NCI-H2227 (cell line): ENCODE data around the gene MAP1LC3A.
A peak's percentile ranks its signal among the peaks of the same experiment; 100 is the strongest.
"Not testable (repeated sequence)": the region's sequence is repeated elsewhere in the genome, so short reads cannot be mapped to it uniquely, and the experiment has no call there.

Source experiments
- DNase-seq: peaks from one replicate; lab custom pipeline; 2025; ENCODE audit not compliant: unreplicated experiment; lab: John Stamatoyannopoulos, UW

The MAP1LC3A gene

DNA sequence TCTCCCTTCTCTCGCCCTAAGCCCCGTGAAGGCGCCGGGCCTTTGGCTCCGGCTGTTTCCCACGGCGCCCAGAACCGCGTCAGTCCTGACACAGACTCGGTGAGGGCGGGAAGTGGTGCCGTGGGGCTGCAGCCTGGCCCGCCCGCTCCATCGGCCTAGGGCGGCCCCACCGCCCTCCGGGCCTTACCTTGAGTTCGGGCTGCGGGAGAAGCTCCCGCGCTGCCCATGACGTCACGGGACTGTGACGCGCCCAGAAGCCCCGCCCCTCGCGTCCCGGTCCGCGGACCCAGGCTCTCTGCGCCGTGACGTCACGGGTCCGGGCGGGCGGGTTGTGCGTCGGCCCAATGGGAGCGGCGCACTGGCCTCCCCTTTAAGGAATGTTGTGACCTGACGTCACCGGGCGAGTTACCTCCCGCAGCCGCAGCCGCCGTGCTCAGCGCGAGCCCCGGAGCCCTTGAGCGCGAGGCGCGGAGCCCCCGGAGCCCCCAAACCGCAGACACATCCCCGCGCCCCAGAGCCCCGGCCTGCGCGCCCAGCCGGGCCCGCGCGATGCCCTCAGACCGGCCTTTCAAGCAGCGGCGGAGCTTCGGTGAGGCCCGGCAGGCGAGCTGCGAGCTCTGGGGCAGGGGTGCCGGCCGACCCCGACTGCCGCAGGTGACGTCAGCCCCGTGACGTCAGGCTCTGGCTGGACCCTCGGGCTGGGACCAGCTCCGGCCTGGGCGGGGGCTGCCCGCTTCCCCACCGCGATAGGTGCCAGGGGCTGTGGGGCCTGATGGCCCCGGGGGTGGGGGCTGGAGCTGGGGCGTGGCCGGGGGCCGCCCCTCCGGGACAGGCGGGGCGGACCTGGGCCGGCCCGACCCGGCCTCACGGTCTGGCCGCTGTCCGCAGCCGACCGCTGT, at the start of gene MAP1LC3A:
Gene MAP1LC3A (plus strand): TSS at position 399 of the 899 bp plus-strand sequence. CDS start 151 bp downstream, at position 550.
- DNase-seq: peak; percentile 99

DNA sequence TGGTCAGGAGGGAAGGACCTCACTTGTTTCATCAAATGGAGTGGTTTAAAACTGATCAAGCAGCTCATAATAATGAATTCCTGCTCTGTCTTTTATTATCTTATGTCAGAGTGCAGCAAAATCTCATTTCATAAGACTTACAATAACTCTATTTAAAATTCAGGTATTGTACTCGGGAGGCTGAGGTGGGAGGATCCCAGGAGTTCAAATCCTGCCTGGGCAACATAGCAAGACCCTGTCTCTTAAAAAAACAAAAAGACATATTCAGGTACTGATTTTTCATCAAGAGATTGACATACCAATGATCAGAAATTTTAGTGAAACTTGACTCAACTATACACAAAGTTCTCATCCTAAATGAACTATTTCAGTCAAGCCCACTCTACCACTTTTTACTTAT, 47.9 kb upstream of the MAP1LC3A start:
- no peak for DNase-seq

DNA sequence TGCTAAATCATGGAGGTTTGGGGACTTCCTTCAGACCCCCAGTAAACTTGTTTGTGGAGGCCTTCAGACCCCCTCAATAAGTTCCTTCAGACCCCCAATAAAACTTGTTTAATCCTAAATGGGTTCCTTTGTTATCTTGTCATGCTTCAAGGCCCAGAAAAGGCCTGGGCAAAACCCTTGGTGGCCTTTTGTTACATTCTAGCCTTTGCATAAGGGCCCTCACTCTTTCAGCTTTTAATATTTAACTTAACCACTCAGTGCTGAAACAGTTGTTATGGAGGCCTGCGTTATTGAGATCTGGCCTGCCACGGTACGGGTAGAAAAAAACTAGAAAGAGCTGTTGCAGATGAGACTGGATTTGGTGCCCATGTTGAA, 46.6 kb upstream of the MAP1LC3A start:
- no peak for DNase-seq

DNA sequence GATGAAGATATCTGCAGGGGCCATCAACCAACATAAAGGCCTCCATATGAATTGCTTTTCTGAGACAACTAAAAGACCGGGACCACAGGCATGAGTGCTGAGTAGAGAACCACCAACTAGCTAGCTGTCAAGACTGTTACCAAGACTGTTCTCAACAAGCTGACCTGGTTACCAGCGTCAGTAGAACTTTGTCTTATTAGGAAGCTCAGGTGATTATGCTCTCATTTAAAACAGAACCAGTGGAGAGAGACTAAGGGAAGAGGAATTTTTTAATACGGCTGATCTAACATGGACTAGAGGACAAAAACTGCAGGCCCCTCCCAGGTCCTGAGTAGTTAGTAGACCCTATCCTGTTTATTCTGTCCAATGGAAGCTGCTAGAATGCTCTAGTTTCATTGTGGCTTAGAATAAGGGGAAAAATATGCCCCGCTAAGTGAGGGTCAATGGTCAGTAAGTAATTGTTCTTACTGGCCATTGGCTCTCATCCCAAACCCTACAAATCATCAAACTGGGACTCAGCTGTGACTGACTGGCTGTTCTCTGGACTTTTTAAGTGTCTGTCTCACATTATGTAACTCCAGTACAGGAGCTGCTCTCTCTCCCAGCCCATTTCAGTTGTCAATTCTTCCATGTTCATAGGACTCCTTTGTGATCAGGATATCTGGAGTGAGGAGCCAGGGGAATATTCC, 46.1 kb upstream of the MAP1LC3A start:
- DNase-seq: no peak

DNA sequence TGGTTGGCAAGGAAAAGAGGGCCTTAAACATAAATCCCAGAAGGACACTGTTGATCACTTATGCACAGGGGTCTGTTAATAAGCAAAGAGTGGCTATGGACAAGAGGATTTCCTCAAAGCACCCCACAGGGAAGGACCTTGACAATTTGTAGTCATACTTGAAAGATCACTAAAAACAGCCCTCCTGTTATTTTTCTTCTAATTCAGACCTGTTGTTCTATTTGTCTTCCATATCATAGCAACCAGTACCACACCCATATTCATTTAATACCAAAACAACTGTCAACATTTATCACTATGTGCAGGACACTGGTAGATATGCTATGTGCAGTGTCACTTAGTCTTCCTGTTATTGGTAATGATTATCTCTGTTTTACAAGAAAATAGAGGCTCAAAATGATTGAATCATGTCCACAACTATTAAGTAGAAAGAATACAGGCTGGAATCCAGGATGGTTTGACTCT, 45.5 kb upstream of the MAP1LC3A start:
- no peak for DNase-seq

DNA sequence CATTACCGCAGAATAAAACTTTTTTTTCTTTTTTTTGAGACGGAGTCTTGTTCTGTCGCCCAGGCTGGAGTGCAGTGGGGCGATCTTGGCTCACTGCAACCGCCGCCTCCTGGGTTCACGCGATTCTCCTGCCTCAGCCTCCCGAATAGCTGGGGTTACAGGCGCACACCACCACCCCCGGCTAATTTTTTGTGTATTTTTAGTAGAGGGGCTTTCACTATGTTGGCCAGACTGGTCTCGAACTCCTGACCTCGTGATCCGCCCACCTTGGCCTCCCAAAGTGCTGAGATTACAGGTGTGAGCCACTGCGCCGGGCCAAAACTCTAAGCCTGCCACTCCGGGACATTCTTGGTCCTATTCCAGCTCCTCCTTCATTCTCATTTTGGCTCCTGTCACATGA, 44.5 kb upstream of the MAP1LC3A start:
- DNase-seq: not testable (repeated sequence)

DNA sequence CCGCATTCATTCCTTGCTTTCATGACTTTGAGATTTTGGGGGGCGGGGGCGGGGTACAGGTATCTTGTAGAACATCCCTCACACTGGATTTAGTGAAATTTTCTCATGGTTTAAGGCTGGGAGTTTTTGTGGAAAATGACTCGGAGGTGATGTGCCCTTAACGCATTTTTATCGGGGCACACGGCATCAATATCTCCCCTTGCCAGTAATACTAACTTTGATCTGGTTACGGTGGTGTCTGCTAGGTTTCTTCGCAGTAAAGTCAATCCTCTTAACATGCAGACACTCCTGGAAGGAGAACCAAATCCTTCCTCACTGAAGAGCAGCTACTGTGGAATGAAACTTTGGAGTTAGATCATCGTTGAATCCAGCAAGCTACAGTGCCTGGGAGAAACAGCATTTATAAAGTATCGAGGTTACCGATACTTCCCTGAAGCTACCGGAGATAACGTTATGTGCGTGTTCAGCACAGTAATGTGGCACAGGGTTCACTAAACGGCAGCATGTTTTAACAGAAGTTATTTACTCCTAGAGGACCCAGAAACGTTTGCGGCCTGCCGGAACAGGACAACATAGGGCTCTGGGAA, 43.5 kb upstream of the MAP1LC3A start:
- no peak for DNase-seq

DNA sequence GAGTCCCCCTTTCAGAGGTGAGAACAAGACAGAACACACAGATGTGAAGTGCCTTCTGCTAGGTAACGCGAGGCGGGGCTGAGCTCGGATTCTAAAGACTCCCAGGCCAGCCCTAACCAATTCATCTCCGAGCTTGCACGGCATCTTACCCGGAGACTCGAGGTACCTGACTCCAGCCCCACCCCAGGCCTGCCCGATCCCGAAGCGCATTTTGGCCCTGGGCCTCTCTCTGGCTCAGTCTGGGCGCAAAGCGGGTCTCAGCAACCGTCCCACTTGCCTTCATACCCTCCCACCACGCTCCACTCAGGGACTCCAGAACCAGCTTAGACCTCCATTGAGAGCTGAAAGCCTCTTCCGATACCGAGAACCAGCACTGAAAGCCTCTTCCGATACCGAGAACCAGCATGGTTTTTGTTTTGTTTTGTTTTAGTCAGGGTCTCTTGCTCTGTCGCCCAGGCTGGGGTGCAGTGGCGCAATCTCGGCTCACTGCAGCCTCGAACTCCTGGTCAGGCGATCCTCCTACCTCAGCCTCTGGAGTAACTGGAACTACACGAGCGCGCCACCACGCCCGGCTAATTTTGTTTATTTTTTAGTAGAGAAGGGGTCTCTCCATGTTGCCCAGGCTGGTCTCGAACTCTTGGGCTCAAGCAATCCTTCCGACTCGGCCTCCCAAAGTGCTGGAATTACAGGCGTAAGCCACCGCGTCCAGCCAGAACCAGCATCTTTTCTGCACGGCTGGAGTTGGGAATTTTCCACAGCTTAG, 42.9 kb upstream of the MAP1LC3A start:
- peak; percentile 85 for DNase-seq

DNA sequence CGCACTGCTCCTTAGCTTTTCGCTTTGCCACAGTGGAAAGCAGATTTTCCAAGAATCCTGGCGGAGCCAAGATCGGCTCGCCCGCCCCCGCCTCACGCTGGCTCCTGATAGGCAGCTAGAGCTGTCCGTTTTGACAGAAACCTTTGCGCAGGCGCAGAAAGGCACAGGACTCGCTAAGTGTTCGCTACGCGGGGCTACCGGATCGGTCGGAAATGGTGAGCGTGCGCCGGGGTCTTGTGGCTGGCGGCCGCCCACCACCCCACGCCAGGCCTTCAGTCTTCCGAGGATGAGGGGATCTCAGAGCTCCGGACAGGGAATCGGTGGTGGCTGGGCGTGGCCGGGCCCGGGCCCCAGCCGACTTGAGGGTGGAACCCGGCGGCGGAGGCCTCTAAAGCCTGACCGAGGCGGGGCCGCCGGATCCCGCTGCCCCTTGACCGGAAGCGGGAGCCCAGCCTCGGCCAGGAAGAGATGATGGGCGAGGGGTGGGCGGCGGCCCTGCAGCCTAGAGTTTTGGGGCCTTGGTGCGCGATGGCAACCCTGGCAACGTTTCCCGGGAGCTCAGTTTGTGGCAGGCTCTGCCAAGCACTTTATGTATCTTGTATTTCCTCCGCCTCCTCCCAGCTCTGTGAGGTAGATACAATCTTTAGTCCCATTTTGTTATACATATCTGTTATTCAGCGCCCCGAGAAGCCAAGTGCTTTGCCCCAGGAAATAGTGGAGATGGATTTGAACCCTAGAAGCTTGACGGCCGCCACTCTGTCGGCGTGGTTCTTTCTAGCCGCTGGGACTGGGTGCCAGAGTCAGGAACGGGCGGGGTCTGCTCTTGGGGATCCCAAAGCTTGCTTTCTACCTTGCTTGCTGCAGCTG, 42.0 kb upstream of the MAP1LC3A start, which contains the start of gene DYNLRB1:
Gene DYNLRB1 (plus strand): TSS at position 176 of the 867 bp plus-strand sequence. CDS start 37 bp downstream, at position 213.
- peak; percentile 99 for DNase-seq

DNA sequence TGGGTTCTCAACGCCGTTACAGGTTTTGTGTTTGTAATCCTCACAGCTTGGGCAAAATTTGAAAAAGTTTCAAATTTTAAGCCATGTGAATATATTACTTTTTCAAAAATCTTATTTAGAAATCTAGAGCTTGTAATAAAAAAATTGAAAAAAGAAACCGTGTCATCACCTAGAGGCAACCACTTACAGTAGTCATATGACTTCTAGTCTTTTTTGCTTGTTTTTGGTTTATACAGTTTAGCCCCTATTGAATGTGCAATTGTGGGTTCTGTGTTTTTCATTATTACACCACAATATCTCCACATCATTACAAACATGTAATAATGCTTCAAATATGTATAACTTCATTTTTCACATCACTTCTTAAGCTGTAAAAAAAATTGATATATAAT, 41.4 kb upstream of the MAP1LC3A start:
- DNase-seq: no peak

DNA sequence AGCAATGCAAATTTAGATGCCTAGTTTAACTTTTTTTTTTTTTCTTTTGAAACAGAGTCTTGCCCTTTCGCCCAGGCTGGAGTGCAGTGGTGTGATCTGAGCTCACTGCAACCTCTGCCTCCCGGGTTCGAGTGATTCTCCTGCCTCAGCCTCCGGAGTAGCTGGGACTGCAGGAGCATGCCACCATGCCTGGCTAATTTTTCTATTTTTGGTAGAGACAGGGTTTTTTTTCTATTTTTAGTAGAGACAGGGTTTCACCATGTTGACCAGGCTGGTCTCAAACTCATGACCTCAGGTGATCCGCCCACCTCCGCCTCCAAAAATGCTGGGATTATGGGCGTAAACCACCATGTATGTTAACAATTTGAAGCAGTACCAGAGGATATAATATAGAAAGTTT, 39.7 kb upstream of the MAP1LC3A start:
- DNase-seq: not testable (repeated sequence)

DNA sequence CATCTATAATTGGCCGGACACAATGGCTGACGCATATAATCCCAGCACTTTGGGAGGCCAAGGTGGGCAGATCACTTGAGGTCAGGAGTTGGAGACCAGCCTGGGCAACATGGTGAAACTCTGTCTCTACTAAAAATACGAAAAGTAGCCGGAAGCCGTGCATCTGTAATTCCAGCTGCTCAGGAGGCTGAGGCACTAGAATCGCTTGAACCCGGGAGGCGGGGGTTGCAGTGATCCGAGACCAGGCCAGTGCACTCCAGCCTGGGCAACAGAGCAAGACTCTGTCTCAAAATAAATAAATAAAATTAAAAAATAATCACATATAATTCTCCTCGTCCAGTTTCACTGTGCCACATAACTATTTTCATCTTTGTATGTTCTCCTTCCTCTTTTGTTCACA, 38.7 kb upstream of the MAP1LC3A start:
- DNase-seq: not testable (repeated sequence)

DNA sequence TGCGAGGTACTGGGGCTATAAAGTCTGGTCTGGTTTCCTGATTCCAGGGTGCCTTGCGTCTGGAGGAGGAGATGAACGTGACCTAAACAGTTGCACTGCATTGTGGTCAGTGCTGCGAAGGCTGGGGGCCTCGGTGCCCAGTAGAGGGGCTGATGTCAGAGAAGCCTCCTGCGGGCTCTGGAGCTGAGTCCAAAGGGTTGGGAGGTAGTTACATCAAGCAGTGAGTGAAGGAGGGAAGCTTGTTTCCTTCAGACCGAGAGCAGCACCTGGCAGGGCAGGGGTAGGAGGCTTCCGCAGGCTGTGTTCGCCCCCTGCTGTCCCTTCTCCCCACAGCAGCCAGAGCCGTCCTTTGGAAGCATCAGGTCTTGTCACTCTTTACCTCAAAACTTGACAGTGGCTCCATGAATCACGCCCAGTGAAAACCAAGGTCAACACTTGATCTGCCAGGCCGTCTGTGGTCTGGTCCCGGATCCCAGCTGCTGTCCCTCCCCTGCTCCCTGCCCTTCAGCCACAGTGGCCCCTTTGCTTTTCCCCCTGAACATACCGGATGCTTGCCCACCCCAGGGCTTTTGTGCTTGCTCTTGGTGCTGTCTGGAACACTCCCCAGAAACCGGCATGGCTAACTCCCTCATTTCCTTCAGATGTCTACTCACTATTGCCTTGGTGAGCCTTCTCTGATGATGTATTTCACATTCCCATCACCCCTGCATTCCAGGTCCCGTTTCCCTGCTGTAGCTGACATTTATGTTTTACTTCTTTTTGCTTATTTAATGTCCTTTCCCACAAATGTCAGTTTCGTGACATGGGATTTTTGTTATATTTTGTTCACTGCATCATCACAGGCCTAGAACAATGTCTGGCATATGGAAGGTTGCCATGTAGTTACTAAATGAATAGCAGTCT, 35.3 kb upstream of the MAP1LC3A start:
- DNase-seq: peak; percentile 52

DNA sequence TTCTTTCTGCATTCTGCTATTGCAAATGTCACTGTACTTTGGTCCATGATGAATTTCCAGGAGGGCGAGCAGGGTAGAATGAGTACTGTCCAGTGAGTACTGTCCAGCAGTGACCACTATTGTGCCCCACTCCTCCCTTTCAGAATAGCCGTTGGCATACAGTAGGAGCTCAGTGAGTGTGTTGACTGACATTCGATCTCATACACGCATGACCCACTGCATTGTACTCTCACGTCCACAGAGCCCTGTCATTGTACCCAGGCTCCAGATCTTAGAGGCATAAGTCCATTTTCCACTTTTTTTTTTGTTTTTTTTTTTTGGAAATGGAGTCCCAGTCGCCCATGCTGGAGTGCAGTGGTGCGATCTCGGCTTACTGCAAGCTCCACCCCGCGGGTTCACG, 34.1 kb upstream of the MAP1LC3A start:
- no peak for DNase-seq

DNA sequence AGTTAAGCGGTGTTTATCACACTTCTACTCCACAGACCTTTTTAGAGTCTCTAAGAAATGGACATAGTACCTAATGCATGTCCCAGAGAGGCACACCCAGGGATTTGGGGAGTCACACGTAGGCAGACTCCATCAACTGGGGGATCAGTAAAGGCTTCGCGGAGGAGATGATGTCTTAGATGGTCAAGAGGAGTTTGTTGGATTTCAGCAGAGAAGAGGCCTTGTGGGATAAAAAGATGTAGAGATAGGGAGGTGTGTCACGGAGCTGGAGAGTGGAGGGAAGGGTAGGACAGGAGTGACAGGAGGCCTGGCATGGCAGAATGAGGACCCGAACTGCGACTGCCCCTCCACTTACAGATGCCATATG, 33.2 kb upstream of the MAP1LC3A start:
- no peak for DNase-seq

DNA sequence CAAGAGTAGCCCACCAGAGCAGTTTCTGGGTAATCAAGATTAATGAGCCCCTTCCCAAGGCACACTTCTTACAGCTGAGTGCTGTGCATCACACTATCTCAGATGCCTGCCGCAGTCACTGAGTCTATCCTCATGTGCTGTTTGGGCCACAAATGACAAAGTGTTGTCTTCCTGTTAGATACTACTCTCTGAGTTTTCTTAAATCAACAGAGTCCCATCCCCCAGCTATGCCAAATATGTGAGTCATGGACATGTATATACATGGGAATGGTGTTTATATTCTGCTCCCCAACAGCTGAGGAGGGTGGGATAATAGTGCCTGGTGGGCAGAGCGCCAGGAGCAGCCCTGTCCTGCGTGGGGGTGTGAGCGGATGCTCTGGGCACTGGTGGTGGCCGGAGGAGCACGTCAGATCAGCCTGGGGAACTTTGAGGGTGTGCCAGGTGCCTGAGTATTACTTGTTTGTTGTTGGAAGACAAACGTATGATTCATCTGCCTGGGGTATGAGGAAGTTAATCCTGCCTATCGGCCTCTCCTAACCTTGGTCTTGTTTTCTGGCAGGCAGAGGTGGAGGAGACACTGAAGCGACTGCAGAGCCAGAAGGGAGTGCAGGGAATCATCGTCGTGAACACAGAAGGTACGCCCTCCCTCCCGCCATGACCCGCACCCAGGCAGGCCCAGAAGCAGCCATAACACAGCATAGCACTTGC, 32.7 kb upstream of the MAP1LC3A start:
- DNase-seq: no peak

DNA sequence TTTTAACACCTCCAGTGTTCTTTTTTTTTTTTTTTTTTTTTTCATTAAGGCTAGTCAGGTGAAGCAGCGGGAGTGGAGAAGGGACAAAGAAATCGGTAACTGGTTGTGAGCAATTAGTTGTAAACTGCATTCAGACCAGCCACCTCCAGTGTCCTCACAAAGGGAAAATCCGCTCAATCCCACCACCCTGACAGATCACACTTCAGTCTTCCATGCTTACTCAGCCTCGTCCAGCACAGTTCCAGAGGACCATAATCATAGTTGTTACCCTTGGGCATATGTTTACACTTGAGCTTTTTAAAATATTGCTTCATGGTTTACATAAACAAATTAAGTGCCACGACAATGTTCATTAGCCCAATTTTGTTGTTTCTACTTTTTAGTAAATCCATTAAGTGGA, 32.1 kb upstream of the MAP1LC3A start:
- no peak for DNase-seq

DNA sequence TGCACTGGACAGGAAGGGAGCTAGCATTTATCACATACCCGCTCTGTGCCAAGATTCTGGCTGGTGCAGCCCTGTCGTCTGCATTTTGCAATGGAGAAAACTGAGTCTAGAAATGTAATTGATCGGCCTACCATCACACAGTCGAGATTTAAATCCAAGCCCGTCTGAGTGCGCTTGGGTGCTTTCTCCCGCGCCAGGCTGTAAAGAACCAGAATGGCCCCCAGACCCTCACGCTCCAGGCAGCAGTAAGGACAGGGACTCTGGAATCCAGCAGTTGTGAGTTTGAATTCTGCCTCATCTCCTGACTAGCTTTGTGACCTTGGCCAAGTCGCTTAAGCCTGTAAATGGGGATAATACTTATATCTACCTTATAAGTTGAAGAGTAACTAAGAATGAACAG, 31.5 kb upstream of the MAP1LC3A start:
- DNase-seq: no peak
